Vagina (tissue), 2 donors: Measurements from ENCODE around the gene VIPR2.

Experiments
- CTCF ChIP-seq, 3 experiments: fragments of 450-650 bp in 2 of 3; fragments of 200-600 bp in 1 of 3; sonication (generic) in 1 of 3; IDR thresholded peaks; one replicate each; pipeline ENCODE4 v1.5.1; 2017 to 2019; ENCODE audit warnings: antibody characterized with exemption in 3 of 3, mild to moderate bottlenecking in 2 of 3, moderate library complexity in 2 of 3
- POLR2A ChIP-seq, 2 donors: fragments of 450-650 bp; IDR thresholded peaks; one replicate each; pipeline ENCODE4 v1.6.1; 2017; ENCODE audit warnings: antibody characterized with exemption in 2 of 2, mild to moderate bottlenecking in 2 of 2, moderate library complexity in 2 of 2

- TF ChIP-seq CTCF (IDR thresholded peaks at IDR 0.05) (no peak), POLR2A (IDR thresholded peaks at IDR 0.05) (no peak)
Measured at GRCh38 chr7:159119851-159120539, 24.7 kb downstream of the VIPR2 start.
